ENCODE data around the gene KANK4.

Gene KANK4

GRCh38 chr1:62285984-62286785 is 33.0 kb downstream of the KANK4 start:
- H3K4me3 ChIP-seq (ENCODE audit: low read depth, low read length) = no peak overlapping the region
- DNase-seq (ENCODE audit: low read depth) = no peak
- no peak for TF ChIP-seq CTCF (IDR thresholded peaks at IDR 0.05; ENCODE audit: insufficient read depth, low read depth, low read length, missing control alignments)

GRCh38 chr1:62285440-62285839 is 33.8 kb downstream of the KANK4 start:
- no peak for TF ChIP-seq CTCF (IDR thresholded peaks at IDR 0.05; ENCODE audit: insufficient read depth, low read depth, low read length, missing control alignments)
- H3K4me3 ChIP-seq (ENCODE audit: low read depth, low read length) = no peak overlapping the region

GRCh38 chr1:62283986-62284385 is 35.2 kb downstream of the KANK4 start:
- H3K4me3 ChIP-seq (ENCODE audit: low read depth, low read length) = no peak overlapping the region
- DNase-seq (ENCODE audit: low read depth) = no peak
- TF ChIP-seq CTCF (IDR thresholded peaks at IDR 0.05; ENCODE audit: insufficient read depth, low read depth, low read length, missing control alignments) = no peak

More at GRCh38 chr1:62285440-62285839, 33.8 kb downstream of the KANK4 start:
- no peak for DNase-seq (ENCODE audit: low read depth)

- DNase-seq (ENCODE audit: low read depth) = no peak
- no peak for TF ChIP-seq CTCF (IDR thresholded peaks at IDR 0.05; ENCODE audit: insufficient read depth, low read depth, low read length, missing control alignments)
- no peak overlapping the region for H3K4me3 ChIP-seq (ENCODE audit: low read depth, low read length)
These were observed 36.1 kb downstream of the KANK4 start for GRCh38 chr1:62282909-62283755.

- no peak for TF ChIP-seq CTCF (IDR thresholded peaks at IDR 0.05; ENCODE audit: insufficient read depth, low read depth, low read length, missing control alignments)
- no peak overlapping the region for H3K4me3 ChIP-seq (ENCODE audit: low read depth, low read length)
- no peak for DNase-seq (ENCODE audit: low read depth)
These were observed 37.2 kb downstream of the KANK4 start for GRCh38 chr1:62281922-62282555.

GRCh38 chr1:62280960-62281465 is 38.2 kb downstream of the KANK4 start:
- TF ChIP-seq CTCF (IDR thresholded peaks at IDR 0.05; ENCODE audit: insufficient read depth, low read depth, low read length, missing control alignments) = no peak
- H3K4me3 ChIP-seq (ENCODE audit: low read depth, low read length) = no peak overlapping the region
- DNase-seq (ENCODE audit: low read depth) = no peak
